Measurements from ENCODE around the gene BEST1. TPM values are rescaled to one million over a fixed set of nuclear protein-coding genes. Genes with fewer than 3 reads are reported as not detected.
A peak's percentile ranks its signal among the peaks of the same experiment; 100 is the strongest.

Gene BEST1
- total RNA-seq, 1 donor from 2014 or later = 4.5 TPM

DNA sequence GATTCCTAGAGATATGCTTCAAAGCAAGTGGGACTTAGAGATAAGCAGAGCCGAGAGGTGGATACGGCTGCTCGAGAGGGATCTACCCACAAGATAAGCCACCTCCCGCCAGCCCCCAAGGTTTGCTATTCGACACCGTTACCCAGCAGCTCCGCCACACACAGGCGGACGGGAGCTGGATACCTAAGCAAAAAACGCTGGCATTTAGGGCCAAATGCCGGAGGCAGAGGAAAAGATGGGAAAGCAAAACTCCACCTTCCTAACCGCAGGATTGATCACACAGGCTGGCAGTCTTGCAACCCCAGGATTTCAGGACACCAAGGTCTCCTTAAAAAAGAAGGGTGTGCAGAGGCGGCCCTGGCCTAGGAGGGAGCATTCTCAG lies 16.6 kb downstream of the BEST1 start:
- peaks cover 78% of the 10 kb centered on the region for H3K4me1 Mint-ChIP-seq (ENCODE audit: low read depth)
- H3K27me3 Mint-ChIP-seq (ENCODE audit: low read depth) = no peaks in the 10 kb centered on the region
- no peaks in the 10 kb centered on the region for H3K9me3 Mint-ChIP-seq (ENCODE audit: low read depth)
- peak overlapping the region; percentile 91 for H3K4me3 Mint-ChIP-seq (ENCODE audit: unreplicated experiment)
- peaks cover 28% of the 10 kb centered on the region for H3K36me3 Mint-ChIP-seq (ENCODE audit: low read depth)
- no peak for DNase-seq (ENCODE audit: low spot score)
- TF ChIP-seq, protein P1, sequence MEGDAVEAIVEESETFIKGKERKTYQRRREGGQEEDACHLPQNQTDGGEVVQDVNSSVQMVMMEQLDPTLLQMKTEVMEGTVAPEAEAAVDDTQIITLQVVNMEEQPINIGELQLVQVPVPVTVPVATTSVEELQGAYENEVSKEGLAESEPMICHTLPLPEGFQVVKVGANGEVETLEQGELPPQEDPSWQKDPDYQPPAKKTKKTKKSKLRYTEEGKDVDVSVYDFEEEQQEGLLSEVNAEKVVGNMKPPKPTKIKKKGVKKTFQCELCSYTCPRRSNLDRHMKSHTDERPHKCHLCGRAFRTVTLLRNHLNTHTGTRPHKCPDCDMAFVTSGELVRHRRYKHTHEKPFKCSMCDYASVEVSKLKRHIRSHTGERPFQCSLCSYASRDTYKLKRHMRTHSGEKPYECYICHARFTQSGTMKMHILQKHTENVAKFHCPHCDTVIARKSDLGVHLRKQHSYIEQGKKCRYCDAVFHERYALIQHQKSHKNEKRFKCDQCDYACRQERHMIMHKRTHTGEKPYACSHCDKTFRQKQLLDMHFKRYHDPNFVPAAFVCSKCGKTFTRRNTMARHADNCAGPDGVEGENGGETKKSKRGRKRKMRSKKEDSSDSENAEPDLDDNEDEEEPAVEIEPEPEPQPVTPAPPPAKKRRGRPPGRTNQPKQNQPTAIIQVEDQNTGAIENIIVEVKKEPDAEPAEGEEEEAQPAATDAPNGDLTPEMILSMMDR (IDR thresholded peaks at IDR 0.05) = no peak
- peak overlapping the region; percentile 87 for H3K27ac Mint-ChIP-seq (ENCODE audit: unreplicated experiment)

DNA sequence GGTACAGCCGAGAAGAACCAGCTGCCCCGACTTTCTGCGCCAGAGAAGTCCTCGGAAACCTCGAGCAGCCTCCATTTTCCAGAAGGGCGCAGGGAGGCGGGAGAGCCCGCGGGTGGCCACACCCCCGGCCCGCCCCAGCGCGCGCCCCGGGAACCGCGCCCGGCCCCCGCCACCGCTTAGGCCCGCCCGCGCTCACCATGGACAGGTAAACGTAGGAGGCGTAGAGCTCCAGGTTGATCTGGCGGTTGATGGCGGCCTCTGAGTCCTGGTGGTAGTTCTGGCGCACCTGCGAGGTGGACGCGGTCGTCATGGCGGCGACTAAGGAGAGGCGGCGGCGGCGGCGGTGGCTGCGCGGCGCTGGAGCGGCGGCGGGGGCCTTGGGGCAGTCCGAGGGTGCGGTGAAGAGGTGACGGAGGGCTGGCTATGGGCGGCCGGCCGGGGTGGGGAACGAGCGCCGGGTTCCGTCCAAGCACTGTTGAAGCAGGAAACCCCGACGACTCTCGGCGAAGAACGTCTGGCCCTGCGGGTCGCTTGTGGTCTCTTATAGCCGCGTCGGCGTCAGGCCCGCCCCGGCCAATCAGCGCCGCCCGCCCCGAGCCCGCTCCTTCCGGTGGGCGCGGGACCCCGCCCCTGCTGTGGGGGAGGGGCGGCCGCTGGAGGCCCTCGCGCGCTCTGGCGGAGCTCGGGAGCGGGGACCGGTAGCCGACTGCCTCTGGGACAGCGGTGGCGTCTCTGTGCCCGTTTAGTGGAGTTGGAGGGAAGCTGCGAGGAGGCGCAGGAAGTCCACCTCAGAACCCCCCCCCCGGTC lies 17.2 kb downstream of the BEST1 start, which contains the start of gene FTH1:
Gene FTH1, minus strand, starts transcription at position 519 of the 808 bp plus-strand sequence. Its CDS starts 209 bp downstream, at position 310.
- Mint-ChIP-seq H3K4me1 (ENCODE audit: low read depth) (peaks cover 78% of the 10 kb centered on the region), H3K4me3 (ENCODE audit: unreplicated experiment) (peak within 1 kb of the TSS; percentile 91), H3K27ac (ENCODE audit: unreplicated experiment) (peak within 1 kb of the TSS; percentile 97), H3K27me3 (ENCODE audit: low read depth) (no peaks in the 10 kb centered on the region), H3K36me3 (ENCODE audit: low read depth) (peaks cover 28% of the 10 kb centered on the region), H3K9me3 (ENCODE audit: low read depth) (no peaks in the 10 kb centered on the region)
- no peak for DNase-seq (ENCODE audit: low spot score)
- TF ChIP-seq, protein P1 (IDR thresholded peaks at IDR 0.05) = no peak

DNA sequence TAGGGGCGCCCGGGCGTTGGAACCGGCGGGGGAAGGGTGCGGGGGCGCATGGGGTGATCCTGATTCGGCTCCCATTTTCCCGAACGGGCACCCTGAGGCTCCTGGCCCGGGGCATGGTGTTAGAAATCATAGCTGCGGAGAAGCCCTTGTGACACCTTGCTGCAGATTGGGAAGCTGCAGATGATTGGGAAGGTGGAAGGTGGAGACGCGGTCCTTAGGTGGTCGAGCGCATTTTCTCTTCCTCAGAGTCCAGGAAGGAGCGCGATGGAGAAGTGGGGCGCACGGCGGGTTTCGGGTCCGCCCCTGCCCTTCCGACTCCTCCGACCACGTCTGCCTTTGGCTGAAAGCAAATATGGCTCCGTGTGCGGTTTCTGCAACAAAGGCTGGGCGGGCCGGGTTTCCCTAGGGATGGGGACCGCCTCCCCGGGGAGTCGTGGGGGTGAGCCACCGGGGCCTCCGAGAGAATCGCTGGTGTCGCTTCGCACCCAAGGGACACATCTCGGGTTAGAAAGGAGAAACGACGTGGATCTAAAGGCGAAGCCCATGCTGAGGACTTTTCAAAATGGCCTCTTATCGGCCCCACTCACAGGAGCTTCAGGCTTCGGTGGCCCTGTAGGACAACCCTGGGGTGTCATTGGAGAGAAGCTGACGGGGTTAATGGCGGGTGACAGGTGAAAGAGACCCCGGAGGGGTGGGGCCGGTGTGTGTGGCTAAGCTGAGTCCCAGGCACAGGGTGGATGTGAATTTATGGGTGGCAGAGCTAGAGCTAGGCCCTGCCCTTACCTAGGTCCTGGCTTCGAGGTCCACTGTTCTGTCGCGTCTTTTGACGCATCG lies 18.0 kb downstream of the BEST1 start:
- Mint-ChIP-seq H3K4me3 (ENCODE audit: unreplicated experiment) (peak overlapping the region; percentile 82), H3K4me1 (ENCODE audit: low read depth) (peaks cover 78% of the 10 kb centered on the region), H3K9me3 (ENCODE audit: low read depth) (no peaks in the 10 kb centered on the region), H3K27me3 (ENCODE audit: low read depth) (no peaks in the 10 kb centered on the region), H3K27ac (ENCODE audit: unreplicated experiment) (peak overlapping the region; percentile 97), H3K36me3 (ENCODE audit: low read depth) (peaks cover 28% of the 10 kb centered on the region)
- no peak for DNase-seq (ENCODE audit: low spot score)
- TF ChIP-seq, protein P1 (IDR thresholded peaks at IDR 0.05) = no peak

DNA sequence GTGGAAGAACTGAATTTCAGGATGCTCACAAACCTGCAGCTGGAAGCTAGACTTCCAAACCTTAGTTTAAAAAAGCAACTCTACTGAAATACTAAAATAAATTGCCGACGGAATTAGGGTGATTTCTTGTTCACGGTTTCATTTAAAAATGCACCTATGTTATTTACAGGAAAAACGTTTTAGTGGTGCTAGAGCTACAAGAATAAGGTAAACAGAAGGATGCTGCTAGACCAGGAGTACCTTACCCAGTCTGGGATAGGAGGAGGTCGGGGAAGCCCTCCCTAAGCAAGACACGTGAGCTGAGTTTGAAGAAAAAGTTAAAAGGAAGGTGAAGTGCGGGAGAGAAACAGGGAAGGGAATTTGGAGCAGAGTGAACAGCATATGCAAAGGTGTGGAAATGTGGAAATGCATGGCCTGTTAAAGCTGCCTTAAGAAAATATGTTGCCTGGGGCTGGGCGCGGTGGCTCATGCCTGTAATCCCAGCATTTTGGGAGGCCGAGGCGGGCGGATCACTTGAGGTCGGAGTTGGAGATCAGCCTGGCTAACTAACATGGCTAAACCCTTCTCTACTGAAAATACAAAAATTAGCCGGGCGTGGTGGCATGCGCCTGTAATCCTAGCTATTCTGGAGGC lies 18.7 kb downstream of the BEST1 start:
- Mint-ChIP-seq H3K4me3 (ENCODE audit: unreplicated experiment) (peak overlapping the region; percentile 82), H3K9me3 (ENCODE audit: low read depth) (no peaks in the 10 kb centered on the region), H3K27ac (ENCODE audit: unreplicated experiment) (peak overlapping the region; percentile 97), H3K4me1 (ENCODE audit: low read depth) (peaks cover 78% of the 10 kb centered on the region), H3K27me3 (ENCODE audit: low read depth) (no peaks in the 10 kb centered on the region), H3K36me3 (ENCODE audit: low read depth) (peaks cover 23% of the 10 kb centered on the region)
- TF ChIP-seq, protein P1 (IDR thresholded peaks at IDR 0.05) = no peak
- DNase-seq (ENCODE audit: low spot score) = no peak

DNA sequence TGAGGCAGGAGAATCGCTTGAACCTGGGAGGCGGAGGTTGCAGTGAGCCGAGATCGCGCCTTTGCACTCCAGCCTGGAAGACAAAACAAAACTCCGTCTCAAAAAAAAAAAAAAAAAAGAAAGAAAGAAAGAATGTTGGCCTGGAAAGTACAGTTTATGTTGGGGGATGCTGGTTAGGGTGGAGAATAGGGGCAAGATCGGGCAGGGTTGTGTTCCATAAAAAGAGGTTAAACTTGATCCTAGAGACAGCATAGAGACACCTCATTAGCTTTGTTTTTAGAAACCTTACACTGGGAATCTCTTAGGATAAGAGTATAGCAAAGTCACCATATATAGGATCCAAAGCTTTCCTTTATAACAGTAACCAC lies 19.2 kb downstream of the BEST1 start:
- Mint-ChIP-seq H3K36me3 (ENCODE audit: low read depth) (peaks cover 18% of the 10 kb centered on the region), H3K27me3 (ENCODE audit: low read depth) (no peaks in the 10 kb centered on the region), H3K27ac (ENCODE audit: unreplicated experiment) (peak overlapping the region; percentile 97), H3K4me3 (ENCODE audit: unreplicated experiment) (peak overlapping the region; percentile 82), H3K9me3 (ENCODE audit: low read depth) (no peaks in the 10 kb centered on the region), H3K4me1 (ENCODE audit: low read depth) (peaks cover 75% of the 10 kb centered on the region)
- DNase-seq (ENCODE audit: low spot score) = no peak
- TF ChIP-seq, protein P1 (IDR thresholded peaks at IDR 0.05) = no peak

Measured in chondrocyte (in vitro differentiated cells).